HG02642 (cell line): ENCODE results near the gene RBM47.
"Not testable (repeated sequence)": the region's sequence is repeated elsewhere in the genome, so short reads cannot be mapped to it uniquely, and the experiment has no call there.

Source experiments
- ATAC-seq: cut with Tn5 transposase; IDR thresholded peaks from one replicate; pipeline ENCODE4 v1.9.1; 2021; ENCODE audit warnings: mild to moderate bottlenecking; ENCODE audit not compliant: unreplicated experiment, poor library complexity

RBM47 gene

DNA sequence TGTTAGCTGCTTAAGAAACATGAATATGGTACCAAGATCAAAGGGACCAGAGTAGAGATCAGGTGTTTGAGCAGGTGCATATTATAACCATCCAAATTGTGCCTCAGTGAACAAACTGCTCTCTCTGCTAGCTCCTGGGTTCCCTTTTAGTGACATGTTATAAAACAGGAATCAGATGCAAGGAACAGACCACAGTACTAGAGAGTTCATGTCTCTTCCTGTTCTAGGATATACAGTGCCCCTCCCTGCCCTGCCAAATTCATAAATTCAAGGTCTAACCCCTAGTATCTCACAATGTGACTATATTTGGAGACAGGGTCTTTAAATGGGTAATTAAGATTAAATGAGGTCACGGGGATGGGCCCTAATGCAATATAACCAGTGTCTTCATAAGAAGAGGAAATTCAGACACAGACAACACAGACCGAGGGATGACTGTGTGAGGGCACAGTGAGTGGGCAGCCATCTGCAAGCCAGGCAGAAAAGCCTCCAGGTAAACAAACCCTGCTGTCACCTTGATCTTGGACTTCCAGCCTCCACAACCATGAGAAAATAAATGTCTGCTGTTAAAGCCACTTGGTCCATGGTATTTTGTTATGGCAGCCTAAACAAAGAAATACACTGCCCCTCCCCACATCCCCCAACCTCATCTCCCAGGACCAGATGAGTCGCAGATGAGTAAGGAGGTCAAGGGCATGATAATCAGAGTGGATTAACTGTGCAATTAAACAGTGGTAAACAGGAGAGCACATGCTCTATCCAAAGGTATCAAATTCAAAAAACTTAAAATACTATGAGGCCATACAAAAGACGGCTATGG lies 82.5 kb downstream of the RBM47 start:
- no peak for ATAC-seq

- ATAC-seq = no peak
Measured at GRCh38 chr4:40546506-40546905, 83.2 kb downstream of the RBM47 start.

DNA sequence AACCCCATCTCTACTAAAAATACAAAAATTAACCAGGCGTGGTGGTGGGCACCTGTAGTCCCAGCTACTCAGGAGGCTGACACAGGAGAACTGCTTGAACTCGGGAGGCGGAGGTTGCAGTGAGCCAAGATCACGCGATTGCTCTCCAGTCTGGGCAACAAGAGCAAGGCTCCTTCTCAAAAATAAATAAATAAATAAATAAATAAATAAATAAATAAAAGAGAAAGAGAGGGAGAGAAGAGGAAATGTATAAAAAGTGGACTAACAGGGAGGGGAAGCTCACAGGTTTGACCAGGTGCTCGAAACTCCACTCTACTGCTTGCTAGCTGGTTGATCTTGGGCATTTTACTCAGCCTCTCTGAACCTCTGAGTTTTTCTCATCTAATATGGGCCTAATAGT lies 84.2 kb downstream of the RBM47 start:
- ATAC-seq = not testable (repeated sequence)

DNA sequence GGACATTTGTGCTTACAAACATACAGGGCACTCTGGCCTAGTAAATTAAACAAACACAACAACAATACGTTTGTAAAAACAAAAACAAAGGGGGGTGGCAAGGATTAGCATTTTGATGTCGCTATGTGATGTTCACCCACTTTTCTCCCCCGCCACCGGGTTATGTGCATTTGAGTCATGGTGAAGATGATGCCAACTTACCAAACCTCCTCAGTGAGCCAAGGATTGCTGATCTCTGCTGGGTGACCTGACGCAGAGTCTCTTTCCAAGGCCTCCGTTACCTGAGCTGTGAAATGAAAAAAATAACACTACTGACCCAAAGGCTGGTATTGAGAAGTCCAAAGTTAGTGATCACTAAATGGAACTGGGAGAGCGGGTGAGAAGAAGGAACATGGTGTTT lies 85.4 kb downstream of the RBM47 start:
- no peak for ATAC-seq

GRCh38 chr4:40540800-40541199 lies 88.9 kb downstream of the RBM47 start:
- ATAC-seq = no peak

GRCh38 chr4:40536032-40536431 lies 93.6 kb downstream of the RBM47 start:
- ATAC-seq = no peak

DNA sequence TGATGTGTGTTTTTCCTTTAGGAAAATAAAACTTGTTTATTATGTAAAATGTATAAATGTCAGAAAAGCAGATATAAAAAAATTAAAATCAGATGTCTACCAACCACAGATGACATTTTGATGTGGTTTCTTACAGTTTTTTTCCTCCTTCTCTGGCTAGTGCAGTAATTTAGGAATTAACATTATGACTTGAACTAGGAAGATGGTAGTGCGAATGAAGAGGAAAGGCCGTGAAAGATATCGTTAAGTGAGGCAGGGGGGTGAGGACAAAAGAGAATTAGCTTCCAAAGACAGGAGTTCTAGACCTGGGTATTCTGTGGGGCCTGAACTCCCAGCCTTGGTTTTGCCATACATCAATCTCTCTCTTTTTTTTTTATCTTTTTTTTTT lies 98.0 kb downstream of the RBM47 start:
- ATAC-seq = no peak

DNA sequence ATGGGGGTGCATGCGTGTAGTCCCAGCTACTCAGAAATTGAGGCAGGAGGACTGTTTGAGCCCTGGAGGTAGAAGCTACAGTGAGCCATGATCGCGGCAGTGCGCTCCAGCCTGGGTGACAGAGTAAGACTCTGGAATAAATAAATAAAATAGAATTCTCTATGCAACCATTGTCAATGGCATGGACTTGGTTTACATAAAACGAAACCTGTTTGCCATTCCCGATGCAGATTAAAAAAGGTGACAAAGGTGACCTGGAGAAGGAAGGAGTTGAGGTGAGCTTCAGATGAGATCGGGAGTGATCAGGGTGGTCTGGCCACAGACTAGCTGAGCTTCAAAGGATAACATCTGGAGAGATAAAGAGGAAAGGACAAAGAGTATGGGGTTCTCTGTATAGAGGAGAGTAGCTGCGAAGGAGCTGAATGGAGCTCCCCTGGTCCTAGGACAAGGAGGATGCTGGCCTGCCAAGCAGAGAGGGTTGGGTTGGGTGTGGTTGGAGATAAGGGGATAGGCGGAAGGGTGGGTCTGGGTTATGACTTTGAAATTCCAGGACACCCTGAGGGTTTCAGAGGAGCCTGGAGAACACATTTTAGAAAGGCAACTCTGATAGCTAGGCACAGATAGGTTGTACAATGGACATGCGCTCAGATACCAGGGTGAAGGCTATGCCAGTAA lies 98.6 kb downstream of the RBM47 start:
- ATAC-seq = no peak

GRCh38 chr4:40526741-40527140 lies 102.9 kb downstream of the RBM47 start:
- no peak for ATAC-seq

GRCh38 chr4:40525752-40526598 lies 103.7 kb downstream of the RBM47 start:
- no peak for ATAC-seq

- no peak for ATAC-seq
Measured at GRCh38 chr4:40524366-40525041, 105.2 kb downstream of the RBM47 start.

- no peak for ATAC-seq
Measured at GRCh38 chr4:40523581-40523980, 106.1 kb downstream of the RBM47 start.

- ATAC-seq = no peak
Measured at GRCh38 chr4:40521957-40522356, 107.7 kb downstream of the RBM47 start.

DNA sequence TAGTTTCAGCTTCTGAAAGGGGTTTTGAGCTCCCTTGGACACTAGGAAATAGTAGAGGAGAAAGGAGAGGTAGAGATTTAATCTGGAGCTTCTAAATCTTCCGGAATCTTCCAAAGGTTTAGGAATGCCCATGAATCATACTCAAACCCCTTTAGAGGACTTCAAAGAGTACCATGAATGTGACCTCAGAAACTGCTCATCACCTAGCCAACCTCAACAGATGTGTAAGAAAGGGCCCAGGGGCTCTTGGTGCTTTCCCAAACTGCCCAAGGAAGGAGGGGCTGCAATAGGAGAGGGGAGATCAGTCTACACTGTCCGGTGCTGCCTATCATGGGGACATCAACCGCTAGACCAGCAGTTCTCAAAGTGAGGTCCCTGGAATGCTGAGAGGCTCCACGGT lies 109.1 kb downstream of the RBM47 start:
- ATAC-seq = no peak

GRCh38 chr4:40517081-40517480 lies 112.6 kb downstream of the RBM47 start:
- ATAC-seq = not testable (repeated sequence)

- ATAC-seq = peak; percentile 51
Measured at GRCh38 chr4:40516651-40517050, 113.0 kb downstream of the RBM47 start.

DNA sequence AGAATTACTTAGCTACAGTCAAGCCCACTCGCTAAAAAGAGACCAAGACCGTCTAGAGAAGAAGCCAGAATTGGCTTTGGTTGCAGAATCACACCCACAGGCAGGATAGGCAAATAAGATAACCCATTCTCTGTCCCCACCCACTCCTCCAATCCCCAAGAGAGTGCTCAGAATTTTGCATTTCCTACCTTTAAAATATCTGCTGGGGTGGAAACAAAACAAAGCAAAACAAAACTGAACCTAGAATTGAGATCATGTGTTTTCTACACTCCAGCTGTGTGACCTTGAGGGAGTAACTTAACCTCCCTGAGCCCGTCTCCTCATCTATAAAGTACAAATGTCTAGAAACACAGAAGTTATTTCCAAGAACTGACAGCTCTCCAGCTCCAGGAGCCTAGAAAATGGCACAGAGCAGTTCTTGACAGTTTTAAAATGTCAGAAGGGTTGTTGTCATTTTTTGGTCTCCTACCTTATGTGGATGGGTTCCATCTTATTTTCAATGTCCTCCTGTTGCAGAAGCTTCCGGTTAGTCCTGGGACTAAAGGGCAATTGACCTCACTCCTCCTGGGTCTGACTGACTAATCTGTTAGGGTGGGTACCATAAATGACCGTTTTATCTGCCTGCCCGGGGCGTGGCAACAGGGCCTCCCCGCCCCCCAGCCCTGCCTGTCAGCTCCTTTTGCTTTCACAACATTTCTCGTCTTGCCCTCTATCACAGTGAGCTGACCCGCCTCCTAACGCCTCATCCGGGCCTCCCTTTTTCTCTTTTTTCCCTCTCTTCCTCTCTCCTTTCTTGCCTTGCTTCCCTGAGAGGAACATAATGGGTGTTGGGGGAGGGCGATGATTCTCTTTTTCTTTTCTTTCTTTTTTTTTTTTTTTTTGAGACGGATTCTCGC lies 114.0 kb downstream of the RBM47 start:
- peak; percentile 82 for ATAC-seq

DNA sequence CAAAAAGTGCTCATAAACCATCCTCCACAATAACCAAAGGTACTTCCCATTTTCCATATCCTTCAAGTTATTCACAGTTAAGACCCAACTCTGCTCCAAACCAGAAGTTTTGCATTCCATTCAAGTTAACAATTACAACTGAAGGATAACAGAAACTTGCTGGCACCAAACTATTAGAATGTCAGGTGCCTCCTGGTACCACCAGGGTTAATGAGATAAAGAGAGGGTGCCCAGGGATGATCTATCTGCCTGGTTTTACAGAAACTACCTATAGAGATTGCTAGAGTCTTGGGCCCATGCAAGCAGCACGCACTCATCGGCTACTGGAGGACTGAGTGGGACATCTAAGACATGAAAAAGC lies 114.6 kb downstream of the RBM47 start:
- no peak for ATAC-seq

GRCh38 chr4:40514497-40514951 lies 115.1 kb downstream of the RBM47 start:
- no peak for ATAC-seq
